Renal cortical epithelial cell (primary cell): ENCODE data around the gene AFAP1. TPM values are rescaled to one million over a fixed set of nuclear protein-coding genes. Genes with fewer than 3 reads are reported as not detected.

Experiments used
- DNase-seq: peaks from one replicate; pipeline ENCODE4 v3.0.0-alpha.2; 2011; ENCODE audit warnings: low read depth
- total RNA-seq: library from RNA; depleted of rRNA; stranded (reverse); fragments of >200 nt; gene quantifications from 2 replicates; pipeline ENCODE4 v1.2.3, GENCODE V29; 2014

The AFAP1 gene
- total RNA-seq, 1 donor from 2014 or later: 27.2 TPM

- DNase-seq: peak; percentile 54
Observed at GRCh38 chr4:7843831-7844593, 95.6 kb downstream of the AFAP1 start.

- DNase-seq: peak; percentile 98
Observed at GRCh38 chr4:7842384-7843279, 97.0 kb downstream of the AFAP1 start.

- no peak for DNase-seq
Observed at GRCh38 chr4:7841894-7842293, 97.8 kb downstream of the AFAP1 start.

GRCh38 chr4:7841071-7841470 is 98.6 kb downstream of the AFAP1 start:
- DNase-seq: no peak

- no peak for DNase-seq
Observed at GRCh38 chr4:7839856-7840255, 99.8 kb downstream of the AFAP1 start.

GRCh38 chr4:7838136-7838782 is 101.4 kb downstream of the AFAP1 start:
- no peak for DNase-seq

GRCh38 chr4:7837597-7838135 is 102.0 kb downstream of the AFAP1 start:
- DNase-seq: no peak

- DNase-seq: no peak
Observed at GRCh38 chr4:7831858-7832730, 107.6 kb downstream of the AFAP1 start.

- DNase-seq: no peak
Observed at GRCh38 chr4:7831330-7831729, 108.3 kb downstream of the AFAP1 start.

GRCh38 chr4:7830747-7831146 is 108.9 kb downstream of the AFAP1 start:
- DNase-seq: no peak

- DNase-seq: no peak
Observed at GRCh38 chr4:7829652-7830580, 109.7 kb downstream of the AFAP1 start.

GRCh38 chr4:7828793-7829301 is 110.8 kb downstream of the AFAP1 start:
- peak; percentile 48 for DNase-seq

- peak; percentile 92 for DNase-seq
Observed at GRCh38 chr4:7828011-7828720, 111.5 kb downstream of the AFAP1 start.

GRCh38 chr4:7827566-7827965 is 112.1 kb downstream of the AFAP1 start:
- no peak for DNase-seq

- DNase-seq: no peak
Observed at GRCh38 chr4:7826909-7827306, 112.8 kb downstream of the AFAP1 start.

GRCh38 chr4:7826176-7826908 is 113.3 kb downstream of the AFAP1 start:
- DNase-seq: no peak

- DNase-seq: no peak
Observed at GRCh38 chr4:7824218-7824617, 115.4 kb downstream of the AFAP1 start.

GRCh38 chr4:7823416-7823824 is 116.2 kb downstream of the AFAP1 start:
- peak; percentile 95 for DNase-seq
